ENCODE results near the gene ESPN. TPM values are rescaled to one million over a fixed set of nuclear protein-coding genes. Genes with fewer than 3 reads are reported as not detected.
A peak's percentile ranks its signal among the peaks of the same experiment; 100 is the strongest.

The ESPN gene
- total and polyA plus RNA-seq, 2 of the 8 experiments (the other 6 are each of a cell fraction or from before 2014, with no cell fraction given), result 5.2 to 16.3 TPM

- Histone ChIP-seq H3K79me2 (ENCODE audit: control insufficient read depth in 1 of 2, insufficient read depth in 2 of 2, low read length in 2 of 2) (no peaks in the 10 kb centered on the region), H3K27ac (ENCODE audit: low read depth, low read length) (no peak overlapping the region), H3K56ac (replicated peaks; ENCODE audit: insufficient read length, low read depth, low read length) (no peak overlapping the region), H4K8ac (ENCODE audit: extremely low read depth, insufficient read depth, low read length) (peak overlapping the region; percentile 45; the same call in 1 of the 2 replicates), H2BK5ac (ENCODE audit: low read depth, low read length) (no peak overlapping the region), H2BK20ac (ENCODE audit: low read length) (no peak overlapping the region), H4K5ac (ENCODE audit: insufficient read length, low read depth, low read length) (no peak overlapping the region), H2BK12ac (ENCODE audit: low read depth, low read length) (no peak overlapping the region), H2AK5ac (ENCODE audit: low read depth, low read length) (no peak overlapping the region), H3K4me2 (ENCODE audit: insufficient read depth in 1 of 2, low read depth in 2 of 2, low read length in 2 of 2) (peak overlapping the region; percentile 26 to 67), H3K4me1 (replicated peaks in 1 of 4; ENCODE audit: control insufficient read depth in 3 of 4, insufficient read depth in 4 of 4, low read length in 3 of 4) (peaks cover 0 to 25% (median 11%) of the 10 kb centered on the region in 4 experiments; a peak in 5 of 7 replicates), H3K18ac (ENCODE audit: extremely low read depth, low read length) (peak overlapping the region; percentile 32; the same call in 1 of the 2 replicates), H3K4ac (replicated peaks; ENCODE audit: insufficient read length, low read depth, low read length) (no peak overlapping the region), H3K14ac (ENCODE audit: insufficient read length) (no peak overlapping the region), H2BK15ac (ENCODE audit: low read length) (no peak overlapping the region), H2BK120ac (replicated peaks; ENCODE audit: low read depth, low read length) (no peak overlapping the region), H3K36me3 (ENCODE audit: control insufficient read depth in 2 of 4, insufficient read depth in 4 of 4, low read length in 3 of 4) (peaks cover 0 to 7% (median 0%) of the 10 kb centered on the region in 4 experiments; a peak in 1 of 8 replicates), H3K9me3 (ENCODE audit: insufficient read depth in 2 of 2, low read depth in 1 of 2, low read length in 1 of 2) (no peaks in the 10 kb centered on the region), H2AFZ (ENCODE audit: low read length) (no peak overlapping the region), H3K23ac (ENCODE audit: insufficient read length) (no peak overlapping the region), H4K20me1 (replicated peaks in 1 of 2; ENCODE audit: control insufficient read depth in 1 of 2, insufficient read depth in 2 of 2, low read length in 2 of 2) (peaks cover 0 to 7% of the 10 kb centered on the region in 2 experiments), H3K4me3 (ENCODE audit: extremely low read depth in 1 of 4, insufficient read depth in 2 of 4, low read depth in 3 of 4, low read length in 4 of 4) (peak overlapping the region in 3 of 4 experiments; percentile 15 to 52 (median 19); a peak in 5 of 8 replicates), H3K79me1 (ENCODE audit: low read depth, low read length) (no peaks in the 10 kb centered on the region), H3K27me3 (replicated peaks in 1 of 4; ENCODE audit: control insufficient read depth in 3 of 4, extremely low read depth in 1 of 4, insufficient read depth in 3 of 4, low read length in 3 of 4) (peaks cover 57 to 81% (median 73%) of the 10 kb centered on the region in 4 experiments), H4K91ac (replicated peaks; ENCODE audit: insufficient read length, low read length) (no peak overlapping the region), H3K9ac (replicated peaks in 1 of 4; ENCODE audit: extremely low read depth in 1 of 4, low read depth in 3 of 4, low read length in 3 of 4) (no peak overlapping the region), H3K23me2 (ENCODE audit: low read depth, low read length) (peaks cover 15% of the 10 kb centered on the region; the same call in 1 of the 2 replicates)
- CTCF ChIA-PET (ENCODE audit: partially characterized antibody), result interaction anchor here (0.7 to 58.4 kb wide), 25 partner anchors 10 to 182 kb away, joined by 3 to 1769 read pairs (median 5); partner anchors contain the start of genes TNFRSF25 and ZBTB48
- POLR2A ChIA-PET (ENCODE audit: partially characterized antibody), result interaction anchor here (3.4 kb wide), 1 partner anchor 15 kb away, joined by 15 read pairs; no protein-coding TSS in a partner anchor
- FAIRE-seq (no peak), DNase-seq (ENCODE audit: low read depth in 1 of 2, low spot score in 2 of 2) (peak in 1 of 2 experiments; percentile 74)
- 23% methylated on average over 35 of the region's 35 CpGs; no CpG with 5 or more reads in 1 of the 2 experiments for WGBS, 2 experiments (ENCODE audit: extremely low coverage in 1 of 2, insufficient coverage in 1 of 2, insufficient read length in 1 of 2, insufficient replicate concordance in 2 of 2, low coverage in 1 of 2, low lambda C conversion rate in 2 of 2, missing lambda C conversion rate in 1 of 2)
- TF ChIP-seq E2F6 (IDR thresholded peaks at IDR 0.05) (no peak), TAF1 (IDR thresholded peaks at IDR 0.05; ENCODE audit: low read depth, low read length) (no peak), SP2 (IDR thresholded peaks at IDR 0.05; ENCODE audit: low read length) (no peak), SUZ12 (IDR thresholded peaks at IDR 0.05; ENCODE audit: low read length) (peak; percentile 63; the same call in 1 of the 2 replicates), HDAC2 (IDR thresholded peaks at IDR 0.05; ENCODE audit: borderline replicate concordance in 1 of 2, low read depth in 2 of 2, low read length in 2 of 2) (no peak), ZNF274 (IDR thresholded peaks at IDR 0.05; ENCODE audit: borderline replicate concordance, extremely low read depth, low read length) (no peak), USF2 (IDR thresholded peaks at IDR 0.05; ENCODE audit: low read length) (no peak), CHD1 (IDR thresholded peaks at IDR 0.05; ENCODE audit: low read depth, low read length) (no peak), KDM4A (IDR thresholded peaks at IDR 0.05; ENCODE audit: low read depth, low read length, severe bottlenecking) (peak; percentile 15), KDM1A (IDR thresholded peaks at IDR 0.05; ENCODE audit: borderline replicate concordance, low read length) (no peak)
Measured at GRCh38 chr1:6424000-6424565, 493 bp upstream of the ESPN start.

All from H1 (cell line).